CD14-positive monocyte (primary cell): Measurements from ENCODE around the gene PTPN13. TPM values are rescaled to one million over a fixed set of nuclear protein-coding genes. Genes with fewer than 3 reads are reported as not detected.

Experiments used
- DNase-seq, 3 donors: peaks; one replicate each; pipeline ENCODE4 v3.0.0-alpha.2; 2011 to 2022
- H2AFZ ChIP-seq: 2 replicates; pipeline ENCODE4 v1.6.0; 2012; ENCODE audit warnings: mild to moderate bottlenecking, low read depth, low read length, inconsistent platforms; ENCODE audit not compliant: insufficient read depth, poor library complexity, severe bottlenecking
- H3K27ac ChIP-seq, 2 donors: 1 replicate in 1 of 2; 2 replicates in 1 of 2; pipeline ENCODE4 v1.5.1; 2012 to 2013; ENCODE audit warnings: low read length in 2 of 2, control low read depth in 1 of 2, inconsistent platforms in 1 of 2, low read depth in 1 of 2, mild to moderate bottlenecking in 1 of 2
- H3K27me3 ChIP-seq, 2 donors: one replicate each; pipeline versions ENCODE4 v1.6.0 to v1.6.1; 2011 to 2013; ENCODE audit warnings: low read length in 2 of 2; ENCODE audit not compliant: control insufficient read depth in 2 of 2, insufficient read depth in 2 of 2
- H3K36me3 ChIP-seq, 2 donors: replicated peaks in 1 of 2; 1 replicate in 1 of 2; 2 replicates in 1 of 2; pipeline versions ENCODE4 v1.5.1 to v1.6.1; 2012 to 2013; ENCODE audit warnings: low read length in 2 of 2, control low read depth in 1 of 2, inconsistent platforms in 1 of 2, mild to moderate bottlenecking in 1 of 2; ENCODE audit not compliant: insufficient read depth in 2 of 2, control insufficient read depth in 1 of 2
- H3K4me1 ChIP-seq, 2 donors: 1 replicate in 1 of 2; 2 replicates in 1 of 2; pipeline versions ENCODE4 v1.5.1 to v1.6.1; 2012 to 2013; ENCODE audit warnings: low read length in 2 of 2, control low read depth in 1 of 2, inconsistent platforms in 1 of 2, mild to moderate bottlenecking in 1 of 2, moderate library complexity in 1 of 2; ENCODE audit not compliant: insufficient read depth in 2 of 2, control insufficient read depth in 1 of 2
- H3K4me2 ChIP-seq: replicated peaks from 2 replicates; pipeline ENCODE3; 2012; ENCODE audit warnings: low read length, moderate library complexity, mild to moderate bottlenecking; ENCODE audit not compliant: poor library complexity, severe bottlenecking; ENCODE audit errors: extremely low read depth
- H3K4me3 ChIP-seq, 3 experiments: fragments of 200-600 bp in 1 of 3; sonication (generic) in 1 of 3; replicated peaks in 1 of 3; 1 replicate in 2 of 3; 2 replicates in 1 of 3; pipeline ENCODE4 v1.5.1; 2011 to 2013; ENCODE audit warnings: low read length in 3 of 3, mild to moderate bottlenecking in 3 of 3, control low read depth in 2 of 3, low read depth in 2 of 3, inconsistent platforms in 1 of 3, moderate library complexity in 1 of 3
- H3K79me2 ChIP-seq: 2 replicates; pipeline ENCODE4 v1.6.0; 2012; ENCODE audit warnings: mild to moderate bottlenecking, control low read depth, inconsistent platforms, low read length, moderate library complexity; ENCODE audit not compliant: insufficient read depth
- H3K9ac ChIP-seq: 2 replicates; pipeline ENCODE4 v1.6.0; 2017; ENCODE audit warnings: low read length, mild to moderate bottlenecking; ENCODE audit not compliant: insufficient read depth, poor library complexity, severe bottlenecking
- H3K9me3 ChIP-seq, 2 donors: replicated peaks in 1 of 2; 1 replicate in 1 of 2; 2 replicates in 1 of 2; pipeline versions ENCODE4 v1.5.1 to v1.6.1; 2012 to 2013; ENCODE audit warnings: low read length in 2 of 2, control low read depth in 1 of 2; ENCODE audit not compliant: control insufficient read depth in 1 of 2, insufficient read depth in 1 of 2
- H4K20me1 ChIP-seq: 2 replicates; pipeline ENCODE4 v1.6.0; 2012; ENCODE audit warnings: mild to moderate bottlenecking, low read length, control low read depth, moderate library complexity; ENCODE audit not compliant: insufficient read depth
- H3K27ac Mint-ChIP-seq, 7 donors: one replicate each; pipeline ENCODE4 v1.8.0; 2020; ENCODE audit warnings: mild to moderate bottlenecking in 7 of 7, mixed read lengths in 7 of 7, moderate library complexity in 6 of 7, inconsistent platforms in 2 of 7
- H3K27me3 Mint-ChIP-seq, 3 donors: one replicate each; pipeline ENCODE4 v1.8.0; 2021 to 2022; ENCODE audit warnings: low read depth in 3 of 3, mild to moderate bottlenecking in 3 of 3, mixed read lengths in 3 of 3, moderate library complexity in 3 of 3, inconsistent platforms in 1 of 3
- H3K36me3 Mint-ChIP-seq, 2 donors: one replicate each; pipeline ENCODE4 v1.8.0; 2020; ENCODE audit warnings: mixed read lengths in 2 of 2, inconsistent platforms in 1 of 2, mild to moderate bottlenecking in 1 of 2
- H3K4me1 Mint-ChIP-seq: one replicate; pipeline ENCODE4 v1.8.0; 2020; ENCODE audit warnings: mild to moderate bottlenecking, mixed read lengths
- H3K4me3 Mint-ChIP-seq, 2 donors: one replicate each; pipeline ENCODE4 v1.8.0; 2020; ENCODE audit warnings: mild to moderate bottlenecking in 2 of 2, mixed read lengths in 2 of 2, moderate library complexity in 1 of 2
- H3K9me3 Mint-ChIP-seq, 7 donors: one replicate each; pipeline ENCODE4 v1.8.0; 2020 to 2022; ENCODE audit warnings: mixed read lengths in 7 of 7, mild to moderate bottlenecking in 6 of 7, moderate library complexity in 6 of 7, inconsistent platforms in 2 of 7
- CTCF ChIP-seq: fragments of 200-600 bp; IDR thresholded peaks from one replicate; pipeline ENCODE4 v1.8.0; 2022; ENCODE audit warnings: antibody characterized with exemption, mild to moderate bottlenecking
- WGBS: methylation state at CpG from one replicate; pipeline ENCODE4 v1.1.5; 2013; ENCODE audit warnings: missing lambda C conversion rate; ENCODE audit not compliant: insufficient coverage; 5-methylcytosine and 5-hydroxymethylcytosine counted together
- intact Hi-C, 2 donors: fragments of 100-400 bp; cut with micrococcal nuclease; formaldehyde crosslinking; loops; one replicate each; pipeline versions ENCODE4 v1.15.0 to v1.15.1; 2023
- polyA plus RNA-seq, 3 donors: library from polyadenylated mRNA; depleted of rRNA in 1 of 3; unstranded in 2 of 3; stranded (reverse) in 1 of 3; fragments of 300-500 nt in 2 of 3; fragments of >200 nt in 1 of 3; fragmentation: Illumina TruSeq in 2 of 3; gene quantifications; 1 replicate in 2 of 3; 2 replicates in 1 of 3; pipeline ENCODE4 v1.2.3, GENCODE V29; 2012 to 2021

Gene PTPN13
- polyA plus RNA-seq, 3 donors: 0.04 to 1.0 (median 0.35) TPM

GRCh38 chr4:86675548-86675947 lies 81.4 kb downstream of the PTPN13 start:
- DNase-seq: no peak
- Histone ChIP-seq H3K4me2 (no peak overlapping the region), H3K4me1 (no peaks in the 10 kb centered on the region), H3K9ac (no peak overlapping the region), H3K27ac (no peak overlapping the region), H4K20me1 (no peaks in the 10 kb centered on the region), H3K27me3 (no peaks in the 10 kb centered on the region), H3K79me2 (no peaks in the 10 kb centered on the region), H2AFZ (no peak overlapping the region), H3K9me3 (no peaks in the 10 kb centered on the region), H3K36me3 (no peaks in the 10 kb centered on the region), H3K4me3 (no peak overlapping the region)
- Mint-ChIP-seq H3K4me1 (no peaks in the 10 kb centered on the region), H3K27ac (no peak overlapping the region), H3K36me3 (no peaks in the 10 kb centered on the region), H3K9me3 (peaks cover 0 to 5% (median 1%) of the 10 kb centered on the region in 7 donors), H3K27me3 (peaks cover 0 to 2% (median 0%) of the 10 kb centered on the region in 3 donors), H3K4me3 (no peak overlapping the region)
- WGBS: no CpG with 5 or more reads among the region's 1 CpG
- no peak for TF ChIP-seq CTCF
- intact Hi-C loops: no loop called here

GRCh38 chr4:86678796-86679195 lies 84.7 kb downstream of the PTPN13 start:
- Histone ChIP-seq H3K4me1 (no peaks in the 10 kb centered on the region), H3K36me3 (no peaks in the 10 kb centered on the region), H3K27me3 (no peaks in the 10 kb centered on the region), H3K9me3 (no peaks in the 10 kb centered on the region), H2AFZ (no peak overlapping the region), H3K27ac (no peak overlapping the region), H3K4me3 (no peak overlapping the region), H3K9ac (no peak overlapping the region), H3K4me2 (no peak overlapping the region), H3K79me2 (no peaks in the 10 kb centered on the region), H4K20me1 (no peaks in the 10 kb centered on the region)
- DNase-seq: no peak
- Mint-ChIP-seq H3K36me3 (no peaks in the 10 kb centered on the region), H3K4me3 (no peak overlapping the region), H3K9me3 (peaks cover 0 to 5% (median 0%) of the 10 kb centered on the region in 7 donors), H3K27me3 (peaks cover 0 to 2% (median 0%) of the 10 kb centered on the region in 3 donors), H3K27ac (no peak overlapping the region), H3K4me1 (no peaks in the 10 kb centered on the region)
- 100% methylated on average over 2 of the region's 2 CpGs for WGBS
- no peak for TF ChIP-seq CTCF
- intact Hi-C loops: no loop called here
